Neural cell (in vitro differentiated cells): ENCODE data around the gene RIPPLY3. TPM values are rescaled to one million over a fixed set of nuclear protein-coding genes. Genes with fewer than 3 reads are reported as not detected.

Source experiments
- H2AFZ ChIP-seq: fragments of 200-600, 300-800 bp; sonication (generic), shearing (Covaris generic); 2 replicates; pipeline ENCODE4 v1.6.0; 2014; ENCODE audit warnings: low read depth, mild to moderate bottlenecking, antibody characterized with exemption, low read length, moderate library complexity
- H3F3A ChIP-seq: fragments of 200-600 bp; shearing (Covaris generic); 2 replicates; pipeline ENCODE4 v1.6.1; 2016; ENCODE audit warnings: mild to moderate bottlenecking, moderate library complexity, mixed read lengths, antibody characterized with exemption, low read length; ENCODE audit not compliant: insufficient read depth, poor library complexity, severe bottlenecking
- H3K27ac ChIP-seq: fragments of 200-600, 300-800 bp; sonication (generic), shearing (Covaris generic); 2 replicates; pipeline ENCODE4 v1.5.1; 2014; ENCODE audit warnings: mild to moderate bottlenecking, low read length, moderate library complexity
- H3K27me3 ChIP-seq: fragments of 300-800, 200-600 bp; sonication (generic), shearing (Covaris generic); 2 replicates; pipeline ENCODE4 v1.6.0; 2014; ENCODE audit warnings: mild to moderate bottlenecking, low read depth, low read length, moderate library complexity; ENCODE audit not compliant: insufficient read depth
- H3K36me3 ChIP-seq: fragments of 300-800, 200-600 bp; sonication (generic), shearing (Covaris generic); 2 replicates; pipeline ENCODE4 v1.5.1; 2014; ENCODE audit warnings: mild to moderate bottlenecking, antibody characterized with exemption, low read length, moderate library complexity; ENCODE audit not compliant: insufficient read depth
- H3K4me2 ChIP-seq: fragments of 300-800, 200-600 bp; sonication (generic), shearing (Covaris generic); 2 replicates; pipeline ENCODE4 v1.6.0; 2014; ENCODE audit warnings: mild to moderate bottlenecking, low read length
- H3K4me3 ChIP-seq: fragments of 300-800, 200-600 bp; sonication (generic), shearing (Covaris generic); 2 replicates; pipeline ENCODE4 v1.5.1; 2014; ENCODE audit warnings: mild to moderate bottlenecking, low read length, moderate library complexity
- H3K79me2 ChIP-seq: fragments of 200-600 bp; shearing (Covaris generic); replicated peaks from 2 replicates; pipeline ENCODE4 v1.6.0; 2014; ENCODE audit warnings: mild to moderate bottlenecking, low read length, moderate library complexity; ENCODE audit not compliant: insufficient read depth
- H3K9ac ChIP-seq: fragments of 300-800, 200-600 bp; sonication (generic), shearing (Covaris generic); 2 replicates; pipeline ENCODE4 v1.6.1; 2016; ENCODE audit warnings: mild to moderate bottlenecking, low read length, mixed read lengths
- H3K9me2 ChIP-seq: fragments of 200-600 bp; shearing (Covaris generic); 2 replicates; pipeline ENCODE4 v1.6.1; 2016; ENCODE audit warnings: mild to moderate bottlenecking, low read length, mixed read lengths; ENCODE audit not compliant: insufficient read depth
- H3K9me3 ChIP-seq: fragments of 200-600, 300-800 bp; sonication (generic), shearing (Covaris generic); 2 replicates; pipeline ENCODE4 v1.6.1; 2016; ENCODE audit warnings: mild to moderate bottlenecking, mixed run types, low read length, moderate library complexity, mixed read lengths
- H4K20me1 ChIP-seq: fragments of 200-600 bp; shearing (Covaris generic); 2 replicates; pipeline ENCODE4 v1.6.1; 2016; ENCODE audit warnings: mild to moderate bottlenecking, mixed run types; ENCODE audit not compliant: insufficient read depth
- CTCF ChIP-seq: fragments of 450-650 bp; IDR thresholded peaks from 2 replicates; pipeline ENCODE4 v1.5.1; 2014; ENCODE audit warnings: antibody characterized with exemption, mild to moderate bottlenecking, moderate library complexity; ENCODE audit not compliant: poor library complexity, severe bottlenecking
- EP300 ChIP-seq: fragments of 450-650 bp; conservative IDR thresholded peaks from 2 replicates; pipeline ENCODE4 v1.6.1; 2014; ENCODE audit warnings: antibody characterized with exemption, mild to moderate bottlenecking, moderate library complexity; ENCODE audit not compliant: poor library complexity, severe bottlenecking
- MXI1 ChIP-seq: fragments of 450-650 bp; conservative IDR thresholded peaks from 2 replicates; pipeline ENCODE4 v1.6.1; 2014; ENCODE audit warnings: antibody characterized with exemption, mild to moderate bottlenecking; ENCODE audit not compliant: poor library complexity, severe bottlenecking
- POLR2AphosphoS5 ChIP-seq: IDR thresholded peaks from 2 replicates; pipeline ENCODE4 v1.6.1; 2012
- RAD21 ChIP-seq: fragments of 450-650 bp; conservative IDR thresholded peaks from 2 replicates; pipeline ENCODE4 v1.6.1; 2014; ENCODE audit warnings: antibody characterized with exemption, mild to moderate bottlenecking, moderate library complexity
- REST ChIP-seq: IDR thresholded peaks from 2 replicates; pipeline ENCODE4 v1.6.1; 2012; ENCODE audit warnings: borderline replicate concordance
- polyA plus RNA-seq: library from polyadenylated mRNA; depleted of rRNA; stranded (reverse); fragments of >200 nt; gene quantifications from 2 replicates; pipeline ENCODE4 v1.2.3, GENCODE V29; 2014

Gene RIPPLY3
- polyA plus RNA-seq, 1 donor from 2014 or later, result 0.24 TPM

- no peak overlapping the region for H3K4me2 ChIP-seq
- H3K9me2 ChIP-seq, result no peaks in the 10 kb centered on the region
- no peak overlapping the region for H3K27ac ChIP-seq
- H3K27me3 ChIP-seq, result no peaks in the 10 kb centered on the region
- H3K9ac ChIP-seq, result no peak overlapping the region
- H3K9me3 ChIP-seq, result no peaks in the 10 kb centered on the region
- H3F3A ChIP-seq, result no peaks in the 10 kb centered on the region
- no peaks in the 10 kb centered on the region for H4K20me1 ChIP-seq
- H3K79me2 ChIP-seq, result no peaks in the 10 kb centered on the region
- TF ChIP-seq MXI1, result no peak
- TF ChIP-seq RAD21, result no peak
- no peak for TF ChIP-seq REST
- H3K4me3 ChIP-seq, result no peak overlapping the region
- H2AFZ ChIP-seq, result no peak overlapping the region
- no peaks in the 10 kb centered on the region for H3K36me3 ChIP-seq
These were observed 33.0 kb downstream of the RIPPLY3 start for GRCh38 chr21:37039411-37040075.

- Histone ChIP-seq H3K4me3 (no peak overlapping the region), H3K79me2 (no peaks in the 10 kb centered on the region), H4K20me1 (no peaks in the 10 kb centered on the region), H3K36me3 (no peaks in the 10 kb centered on the region), H2AFZ (no peak overlapping the region), H3K27ac (no peak overlapping the region), H3K9me3 (no peaks in the 10 kb centered on the region), H3K9ac (no peak overlapping the region), H3K9me2 (no peaks in the 10 kb centered on the region), H3K27me3 (no peaks in the 10 kb centered on the region), H3K4me2 (no peak overlapping the region), H3F3A (no peaks in the 10 kb centered on the region)
- TF ChIP-seq CTCF, result no peak
- no peak for TF ChIP-seq EP300
These were observed 33.7 kb downstream of the RIPPLY3 start for GRCh38 chr21:37040212-37040611.

GRCh38 chr21:37041706-37042271 lies 35.3 kb downstream of the RIPPLY3 start:
- Histone ChIP-seq H3K36me3 (no peaks in the 10 kb centered on the region), H3K9ac (no peak overlapping the region), H2AFZ (no peak overlapping the region), H3K9me3 (no peaks in the 10 kb centered on the region), H3K79me2 (no peaks in the 10 kb centered on the region), H4K20me1 (no peaks in the 10 kb centered on the region), H3K27me3 (no peaks in the 10 kb centered on the region), H3K4me2 (no peak overlapping the region), H3F3A (no peaks in the 10 kb centered on the region), H3K27ac (no peak overlapping the region), H3K9me2 (no peaks in the 10 kb centered on the region), H3K4me3 (no peak overlapping the region)
- TF ChIP-seq CTCF, result no peak
- no peak for TF ChIP-seq POLR2AphosphoS5
